Liver (tissue), 3 donors: ENCODE results near the gene HOXB3.

Experiments used
- RAD21 ChIP-seq, 2 donors: IDR thresholded peaks; 2 replicates each; pipeline ENCODE4 v1.6.1; 2016; ENCODE audit warnings: antibody characterized with exemption in 2 of 2, mild to moderate bottlenecking in 2 of 2
- TF ChIP-seq, protein P1 (sequence below): fragments of 150-350 bp; IDR thresholded peaks from 2 replicates; pipeline ENCODE4 v1.5.1; 2017; ENCODE audit warnings: improper control_type of control experiment, low read depth, low read length; ENCODE audit not compliant: missing input control
- TF ChIP-seq, protein P2 (sequence below): IDR thresholded peaks from 2 replicates; pipeline ENCODE4 v1.6.1; 2016; ENCODE audit warnings: antibody characterized with exemption
- donor health status: healthy.
- donor health status: healthy.

DNA sequence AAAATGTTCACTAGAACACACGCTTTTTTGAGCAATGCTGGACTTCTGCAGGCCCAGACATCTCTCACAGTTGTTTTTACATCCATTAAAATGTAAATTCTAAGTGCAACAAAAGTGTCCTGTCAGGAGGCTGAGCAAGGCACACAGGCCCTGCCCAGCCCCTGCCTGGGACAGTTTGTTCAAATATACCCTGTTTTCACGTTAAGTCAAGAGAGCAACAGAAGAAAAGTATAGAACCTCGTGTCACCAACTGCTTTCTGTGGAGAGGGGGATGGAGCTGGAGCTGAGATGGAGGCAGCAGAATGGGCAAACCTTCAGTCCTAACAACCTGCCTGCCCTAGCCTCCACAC is 40.8 kb downstream of the HOXB3 start:
- TF ChIP-seq, protein P1, sequence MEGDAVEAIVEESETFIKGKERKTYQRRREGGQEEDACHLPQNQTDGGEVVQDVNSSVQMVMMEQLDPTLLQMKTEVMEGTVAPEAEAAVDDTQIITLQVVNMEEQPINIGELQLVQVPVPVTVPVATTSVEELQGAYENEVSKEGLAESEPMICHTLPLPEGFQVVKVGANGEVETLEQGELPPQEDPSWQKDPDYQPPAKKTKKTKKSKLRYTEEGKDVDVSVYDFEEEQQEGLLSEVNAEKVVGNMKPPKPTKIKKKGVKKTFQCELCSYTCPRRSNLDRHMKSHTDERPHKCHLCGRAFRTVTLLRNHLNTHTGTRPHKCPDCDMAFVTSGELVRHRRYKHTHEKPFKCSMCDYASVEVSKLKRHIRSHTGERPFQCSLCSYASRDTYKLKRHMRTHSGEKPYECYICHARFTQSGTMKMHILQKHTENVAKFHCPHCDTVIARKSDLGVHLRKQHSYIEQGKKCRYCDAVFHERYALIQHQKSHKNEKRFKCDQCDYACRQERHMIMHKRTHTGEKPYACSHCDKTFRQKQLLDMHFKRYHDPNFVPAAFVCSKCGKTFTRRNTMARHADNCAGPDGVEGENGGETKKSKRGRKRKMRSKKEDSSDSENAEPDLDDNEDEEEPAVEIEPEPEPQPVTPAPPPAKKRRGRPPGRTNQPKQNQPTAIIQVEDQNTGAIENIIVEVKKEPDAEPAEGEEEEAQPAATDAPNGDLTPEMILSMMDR: no peak
- no peak for TF ChIP-seq RAD21 (IDR thresholded peaks at IDR 0.05)
- TF ChIP-seq, protein P2, sequence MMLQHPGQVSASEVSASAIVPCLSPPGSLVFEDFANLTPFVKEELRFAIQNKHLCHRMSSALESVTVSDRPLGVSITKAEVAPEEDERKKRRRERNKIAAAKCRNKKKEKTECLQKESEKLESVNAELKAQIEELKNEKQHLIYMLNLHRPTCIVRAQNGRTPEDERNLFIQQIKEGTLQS: no peak
